GM12892 (cell line): ENCODE measurements around the gene GABARAP.

Source experiments
- POLR2A ChIP-seq: IDR thresholded peaks from 2 replicates; pipeline ENCODE4 v1.6.1; 2011; ENCODE audit warnings: low read depth, low read length, control low read depth
- POLR2AphosphoS5 ChIP-seq: IDR thresholded peaks from 2 replicates; pipeline ENCODE4 v1.6.1; 2011; ENCODE audit warnings: low read depth, low read length, control low read depth
- TAF1 ChIP-seq: IDR thresholded peaks from 2 replicates; pipeline ENCODE4 v1.6.1; 2011; ENCODE audit warnings: low read depth, mild to moderate bottlenecking, control low read depth, low read length, borderline replicate concordance

GRCh38 chr17:7226721-7227710 is 15.2 kb downstream of the GABARAP start:
- TF ChIP-seq POLR2A (no peak), POLR2AphosphoS5 (no peak), TAF1 (no peak)
